HCEC 1CT (cell line): ENCODE results near the gene PRKCD.

ENCODE experiments used
- DNase-seq: peaks from one replicate; pipeline ENCODE4 v3.0.0-alpha.2; 2017

PRKCD gene

DNA sequence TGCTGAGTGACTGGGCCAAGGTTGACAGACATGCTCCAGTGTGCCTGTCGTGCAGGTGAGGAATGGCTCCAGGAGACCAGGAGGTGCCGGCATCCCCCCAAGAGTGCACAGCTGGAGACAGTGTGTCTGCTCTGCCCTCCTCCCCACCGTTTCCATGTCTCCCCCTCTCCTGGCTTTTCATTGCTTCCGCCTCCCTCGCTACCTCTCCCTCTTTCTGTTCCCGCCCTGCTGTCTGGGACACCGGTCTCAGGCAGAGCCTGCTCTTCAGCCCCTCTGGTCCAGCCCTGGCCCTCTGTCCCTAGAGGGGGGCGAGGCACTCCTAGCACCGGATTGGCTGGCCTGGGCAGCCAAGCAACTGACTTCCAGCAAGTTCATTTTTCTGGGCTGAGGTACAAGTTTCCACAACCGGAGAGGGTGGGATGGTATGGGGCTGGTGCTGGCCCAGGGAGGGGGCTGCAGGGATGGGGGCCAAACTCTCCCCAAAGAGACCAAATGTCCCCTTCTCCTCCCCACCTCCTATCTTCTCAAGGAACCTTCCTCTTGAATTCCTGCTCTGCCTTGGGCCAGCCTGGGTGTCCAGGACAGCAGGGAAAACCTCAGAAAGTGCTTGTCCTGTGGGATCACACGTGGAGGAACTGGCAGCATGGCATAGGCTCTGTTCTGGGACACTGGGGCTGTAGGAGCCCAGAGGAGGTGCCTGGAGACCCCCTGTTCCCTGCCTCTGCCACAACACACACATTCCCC is 32.6 kb downstream of the PRKCD start:
- DNase-seq, result no peak

- DNase-seq, result no peak
Measured at GRCh38 chr3:53194210-53195065, 33.4 kb downstream of the PRKCD start.

DNA sequence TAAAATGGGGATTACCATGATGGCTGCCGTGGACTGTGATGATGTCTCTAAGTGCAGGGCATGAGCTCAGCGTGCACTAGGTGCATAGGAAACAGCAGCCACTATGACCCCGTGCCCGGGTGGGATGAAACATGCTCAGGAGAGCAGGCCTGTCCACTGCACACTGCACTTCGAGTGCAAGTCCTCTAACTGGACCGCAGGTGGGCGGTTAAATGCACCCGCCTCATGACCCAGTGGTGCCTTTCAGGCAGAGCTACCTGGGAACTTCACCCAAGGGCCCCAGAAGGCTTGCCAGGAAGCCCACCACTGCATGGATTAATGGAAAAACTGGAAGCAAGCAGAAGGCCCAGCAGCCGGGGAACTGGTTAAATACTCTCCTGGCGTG is 34.0 kb downstream of the PRKCD start:
- no peak for DNase-seq

GRCh38 chr3:53195602-53196574 is 34.9 kb downstream of the PRKCD start:
- no peak for DNase-seq

DNA sequence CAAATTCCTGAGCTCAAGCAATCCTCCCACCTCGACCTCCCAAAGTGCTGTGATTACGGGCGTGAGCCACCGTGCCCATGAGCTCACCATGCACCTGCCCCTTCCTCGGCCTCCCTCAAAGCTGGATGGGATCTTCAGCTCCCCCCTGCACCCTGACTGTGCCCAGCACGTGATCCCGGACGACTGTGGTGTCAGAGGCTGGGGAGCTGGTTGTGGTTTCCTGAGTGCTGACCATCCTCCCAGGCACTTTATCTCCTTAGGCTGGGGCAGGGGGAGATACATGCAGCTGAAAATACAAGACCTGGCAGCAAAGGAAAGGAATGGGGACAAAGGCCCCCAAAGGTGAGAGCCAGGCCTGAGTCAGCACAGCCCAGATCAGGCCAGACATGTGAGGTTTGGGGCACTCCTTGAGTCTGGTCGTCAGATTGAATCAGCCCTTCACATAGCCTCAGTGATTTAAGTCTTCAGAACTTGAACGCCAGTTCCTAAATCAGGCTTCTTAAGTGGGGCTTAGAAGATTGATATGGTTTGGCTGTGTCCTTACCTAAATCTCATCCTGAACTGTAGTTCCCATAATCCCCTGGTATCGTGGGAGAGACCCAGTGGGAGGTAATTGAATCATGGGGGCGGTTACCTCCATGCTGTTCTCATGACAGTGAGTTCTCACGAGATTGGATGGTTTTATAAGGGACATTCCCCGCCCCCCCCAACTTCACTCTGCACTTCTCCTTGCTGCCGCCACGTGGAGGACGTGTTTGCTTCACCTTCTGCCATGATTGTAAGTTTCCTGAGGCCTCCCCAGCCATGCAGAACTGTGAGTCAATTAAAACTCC is 35.8 kb downstream of the PRKCD start:
- DNase-seq, result no peak

DNA sequence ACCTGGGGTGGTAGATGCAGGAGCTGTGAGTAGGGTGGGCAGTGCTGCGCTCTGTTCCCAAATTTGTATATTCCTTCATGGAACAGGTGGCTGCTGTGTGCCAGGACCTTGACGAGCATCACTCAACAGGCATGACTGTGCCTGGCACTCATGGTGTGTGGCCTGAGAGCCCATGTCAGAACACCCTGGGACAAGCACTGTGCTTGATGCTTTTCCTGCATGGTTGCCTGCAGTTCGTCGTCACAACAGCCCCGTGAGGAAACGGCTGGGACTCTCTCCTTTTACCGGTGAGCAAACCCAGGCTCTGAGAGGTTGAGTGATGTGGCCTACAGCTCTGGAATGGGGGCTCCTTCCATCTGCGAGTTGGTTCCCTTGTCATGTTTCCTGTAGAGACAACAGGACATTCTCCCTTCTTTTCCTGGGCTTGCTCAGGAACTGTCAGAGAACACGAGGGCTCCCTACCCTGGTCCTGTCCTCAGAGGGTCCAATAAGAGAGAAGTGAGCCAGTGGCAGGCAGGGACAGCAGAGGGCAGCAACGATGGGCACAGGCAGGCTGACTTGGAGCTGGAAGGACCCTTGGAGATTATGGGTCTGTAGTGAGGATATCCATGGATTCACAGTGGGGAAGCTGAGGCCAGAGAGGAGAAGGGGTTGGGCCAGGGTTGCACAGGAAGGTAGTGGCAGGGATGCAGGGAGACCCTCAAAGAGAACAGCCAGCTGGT is 37.4 kb downstream of the PRKCD start:
- no peak for DNase-seq

GRCh38 chr3:53198996-53199395 is 38.0 kb downstream of the PRKCD start:
- no peak for DNase-seq

- DNase-seq, result no peak
Measured at GRCh38 chr3:53199834-53200233, 38.8 kb downstream of the PRKCD start.

DNA sequence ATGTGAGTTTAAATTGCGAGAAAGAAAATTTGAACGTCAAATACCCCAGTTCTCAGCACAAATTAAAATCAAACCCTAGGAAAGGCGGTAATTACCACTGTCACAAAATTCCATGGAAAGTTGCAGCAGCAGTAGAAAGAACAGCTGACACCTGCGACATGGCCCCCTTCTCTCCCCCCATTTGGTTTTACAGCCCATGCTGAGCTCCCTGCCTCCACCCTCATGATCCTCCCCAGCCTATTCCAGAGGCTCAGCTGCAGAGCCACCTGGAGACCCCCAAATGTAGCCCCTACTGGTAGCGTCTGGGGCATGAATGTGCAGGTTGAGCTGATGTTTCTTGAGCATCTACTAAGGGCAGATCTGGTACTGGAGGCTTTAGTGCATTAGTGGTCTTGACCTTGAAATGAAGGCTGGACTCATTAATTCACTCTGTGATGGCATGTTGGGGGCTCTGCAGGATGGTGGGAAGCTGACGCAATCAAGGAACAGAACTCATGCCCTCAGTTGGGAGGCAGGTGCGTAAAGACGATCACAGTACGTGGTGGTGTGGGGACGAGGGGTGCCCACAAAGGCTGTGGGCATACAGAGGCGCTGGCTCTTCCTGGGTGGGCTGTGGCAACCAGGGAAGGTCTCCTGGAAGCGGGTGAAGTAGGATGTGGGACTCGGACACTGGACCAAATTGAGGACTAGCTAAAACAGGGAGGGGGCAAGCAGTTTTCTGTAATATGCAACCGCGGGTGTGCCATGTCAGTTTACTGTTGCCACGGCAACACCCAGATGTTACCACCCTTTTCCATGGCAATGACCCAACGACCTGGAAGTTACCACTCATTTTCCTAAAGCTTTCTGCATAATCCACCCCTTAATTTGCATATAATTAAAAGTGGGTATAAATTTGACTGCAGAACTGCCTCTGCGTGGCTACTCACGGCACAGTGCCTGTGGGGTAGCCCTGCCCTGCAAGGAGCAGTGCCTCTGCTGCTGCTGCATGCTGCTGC is 39.8 kb downstream of the PRKCD start:
- DNase-seq, result no peak

- DNase-seq, result no peak
Measured at GRCh38 chr3:53202331-53203015, 41.5 kb downstream of the PRKCD start.

GRCh38 chr3:53211706-53212702 is 51.0 kb downstream of the PRKCD start:
- DNase-seq, result no peak

GRCh38 chr3:53213276-53213675 is 52.3 kb downstream of the PRKCD start:
- DNase-seq, result no peak

GRCh38 chr3:53215816-53216215 is 54.8 kb downstream of the PRKCD start:
- DNase-seq, result no peak

DNA sequence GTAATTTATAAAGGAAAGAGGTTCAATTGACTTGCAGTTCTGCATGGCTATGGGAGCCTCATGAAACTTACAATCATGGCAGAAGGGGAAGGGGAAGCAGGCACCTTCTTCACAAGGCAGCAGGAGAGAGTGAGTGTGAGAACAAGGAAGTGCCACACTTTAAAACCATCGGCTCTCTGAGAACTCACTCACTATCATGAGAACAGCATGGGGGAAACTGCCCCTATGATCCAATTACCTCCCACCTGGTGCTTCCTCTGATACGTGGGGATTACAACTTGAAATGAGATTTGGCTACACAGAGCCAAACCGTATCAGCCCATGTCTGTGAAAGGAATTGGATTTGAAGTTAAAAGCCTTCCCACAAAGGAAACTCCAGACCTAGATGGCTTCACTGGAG is 55.7 kb downstream of the PRKCD start:
- no peak for DNase-seq

GRCh38 chr3:53217175-53217574 is 56.2 kb downstream of the PRKCD start:
- DNase-seq, result no peak

DNA sequence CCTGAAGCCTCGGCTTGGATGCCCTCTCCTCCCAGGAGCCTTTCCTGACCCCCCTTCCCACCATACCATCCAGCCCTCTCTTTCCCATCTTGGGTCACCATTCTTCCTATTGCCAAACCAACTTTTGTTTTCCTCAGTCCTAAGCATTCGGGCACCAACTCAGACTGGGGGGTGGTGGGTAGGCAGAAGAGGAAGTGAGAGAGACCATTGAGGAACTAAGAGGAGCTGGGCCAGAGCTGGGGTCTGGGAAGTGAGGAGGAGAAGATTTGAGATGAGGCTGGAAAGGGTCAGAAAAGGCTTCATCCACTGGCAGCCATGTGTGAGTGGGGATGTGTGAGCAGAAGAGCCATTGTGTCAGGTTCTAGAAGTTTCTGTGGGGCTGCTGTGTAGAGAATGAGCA is 57.1 kb downstream of the PRKCD start:
- DNase-seq, result no peak

GRCh38 chr3:53219895-53220483 is 59.0 kb downstream of the PRKCD start:
- peak; percentile 58 for DNase-seq

GRCh38 chr3:53221345-53221744 is 60.3 kb downstream of the PRKCD start:
- DNase-seq, result no peak
